ENCODE measurements around the gene CFAP69. TPM values are rescaled to one million over a fixed set of nuclear protein-coding genes. Genes with fewer than 3 reads are reported as not detected.

CFAP69 gene
- total and polyA plus RNA-seq, 7 donors: 0.55 to 4.9 (median 1.7) TPM

- WGBS, 3 donors: 79 to 84% (median 82%) methylated on average over 1 of the region's 1 CpG
- Histone ChIP-seq H3K9me3 (no peaks in the 10 kb centered on the region), H3K4me1 (no peaks in the 10 kb centered on the region), H3K27ac (no peak overlapping the region), H3K36me3 (ENCODE audit: insufficient read depth in 1 of 2, low read depth in 1 of 2) (no peaks in the 10 kb centered on the region), H3K27me3 (ENCODE audit: insufficient read depth in 3 of 3, low read length in 2 of 3) (no peaks in the 10 kb centered on the region), H3K4me3 (no peak overlapping the region)
- intact Hi-C loops (cut with DNase I): no loop called here
- ATAC-seq (no peak), DNase-seq (no peak)
- TF ChIP-seq CTCF (IDR thresholded peaks at IDR 0.05): no peak
Measured at GRCh38 chr7:90256778-90257177, 11.8 kb downstream of the CFAP69 start.

- TF ChIP-seq CTCF (IDR thresholded peaks at IDR 0.05): no peak
- no peak for DNase-seq
- H3K9me3 ChIP-seq: no peaks in the 10 kb centered on the region
- ATAC-seq: no peak
- no peaks in the 10 kb centered on the region for H3K36me3 ChIP-seq (ENCODE audit: insufficient read depth in 1 of 2, low read depth in 1 of 2)
- H3K27ac ChIP-seq: no peak overlapping the region
- no peak overlapping the region for H3K4me3 ChIP-seq
- intact Hi-C loops (cut with DNase I): loop anchor here (5.0 to 10.0 kb wide), 2 partner anchors 97 to 109 kb away; partner anchors contain the start of gene STEAP1 (in 1 of the 2)
- H3K27me3 ChIP-seq (ENCODE audit: insufficient read depth in 3 of 3, low read length in 2 of 3): no peaks in the 10 kb centered on the region
- no peaks in the 10 kb centered on the region for H3K4me1 ChIP-seq
Measured at GRCh38 chr7:90261441-90261840, 16.5 kb downstream of the CFAP69 start.

- ATAC-seq (peak in 2 of 4 donors; percentile 53 to 68), DNase-seq (no peak)
- Histone ChIP-seq H3K27ac (no peak overlapping the region), H3K27me3 (ENCODE audit: insufficient read depth in 3 of 3, low read length in 2 of 3) (no peaks in the 10 kb centered on the region), H3K4me3 (no peak overlapping the region), H3K4me1 (no peaks in the 10 kb centered on the region), H3K36me3 (ENCODE audit: insufficient read depth in 1 of 2, low read depth in 1 of 2) (no peaks in the 10 kb centered on the region), H3K9me3 (no peaks in the 10 kb centered on the region)
- TF ChIP-seq CTCF (IDR thresholded peaks at IDR 0.05): peak; percentile 46
- intact Hi-C loops (cut with DNase I): loop anchor here (5.0 to 10.0 kb wide), 2 partner anchors 98 to 110 kb away; partner anchors contain the start of gene STEAP1 (in 1 of the 2)
Measured at GRCh38 chr7:90262438-90262837, 17.5 kb downstream of the CFAP69 start.

GRCh38 chr7:90266808-90267207, 21.8 kb downstream of the CFAP69 start:
- no peak for DNase-seq
- Histone ChIP-seq H3K27me3 (ENCODE audit: insufficient read depth in 3 of 3, low read length in 2 of 3) (no peaks in the 10 kb centered on the region), H3K36me3 (ENCODE audit: insufficient read depth in 1 of 2, low read depth in 1 of 2) (no peaks in the 10 kb centered on the region), H3K27ac (peak overlapping the region; percentile 6), H3K4me3 (no peak overlapping the region), H3K9me3 (no peaks in the 10 kb centered on the region), H3K4me1 (no peaks in the 10 kb centered on the region)
- no peak for TF ChIP-seq CTCF (IDR thresholded peaks at IDR 0.05)
- intact Hi-C loops (cut with DNase I): loop anchor here in 1 of 2 donors (10.0 kb wide), 1 partner anchor 102 kb away; no protein-coding TSS in a partner anchor
- no peak for ATAC-seq
- 62 to 73% (median 72%) methylated on average over 3 of the region's 3 CpGs for WGBS, 3 donors

- DNase-seq (no peak), ATAC-seq (no peak)
- TF ChIP-seq CTCF (IDR thresholded peaks at IDR 0.05): no peak
- H3K27ac ChIP-seq: peak overlapping the region; percentile 6
- H3K9me3 ChIP-seq: no peaks in the 10 kb centered on the region
- 69 to 77% (median 70%) methylated on average over 5 of the region's 5 CpGs for WGBS, 3 donors
- no peak overlapping the region for H3K4me3 ChIP-seq
- no peaks in the 10 kb centered on the region for H3K36me3 ChIP-seq (ENCODE audit: insufficient read depth in 1 of 2, low read depth in 1 of 2)
- H3K4me1 ChIP-seq: no peaks in the 10 kb centered on the region
- H3K27me3 ChIP-seq (ENCODE audit: insufficient read depth in 3 of 3, low read length in 2 of 3): no peaks in the 10 kb centered on the region
- intact Hi-C loops (cut with DNase I): loop anchor here in 1 of 2 donors (10.0 kb wide), 1 partner anchor 103 kb away; no protein-coding TSS in a partner anchor
Measured at GRCh38 chr7:90267263-90267858, 22.4 kb downstream of the CFAP69 start.

Data from psoas muscle (tissue), 8 donors.